Measurements from ENCODE around the gene SLC6A4.
"Not testable (repeated sequence)": the region's sequence is repeated elsewhere in the genome, so short reads cannot be mapped to it uniquely, and the experiment has no call there.

Gene SLC6A4

DNA sequence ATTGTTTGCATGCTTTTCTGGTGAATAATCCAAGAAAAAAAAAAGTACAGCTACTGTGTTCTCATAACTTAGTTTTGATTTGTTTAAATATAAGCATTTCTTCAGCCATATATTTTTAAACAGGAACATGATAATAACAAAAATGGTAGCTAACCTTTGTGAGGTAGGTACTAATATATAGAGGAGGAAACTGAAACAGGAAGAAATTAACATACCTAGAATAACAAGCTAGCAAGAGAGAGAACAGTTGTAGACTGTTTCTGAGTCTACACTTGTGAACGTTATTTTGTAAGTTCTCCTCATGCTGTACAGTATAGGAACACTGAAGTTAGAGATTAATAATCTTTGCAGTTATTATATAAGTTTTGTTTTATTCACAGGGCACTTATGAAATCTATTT, 69.5 kb downstream of the SLC6A4 start:
- DNase-seq = no peak

DNA sequence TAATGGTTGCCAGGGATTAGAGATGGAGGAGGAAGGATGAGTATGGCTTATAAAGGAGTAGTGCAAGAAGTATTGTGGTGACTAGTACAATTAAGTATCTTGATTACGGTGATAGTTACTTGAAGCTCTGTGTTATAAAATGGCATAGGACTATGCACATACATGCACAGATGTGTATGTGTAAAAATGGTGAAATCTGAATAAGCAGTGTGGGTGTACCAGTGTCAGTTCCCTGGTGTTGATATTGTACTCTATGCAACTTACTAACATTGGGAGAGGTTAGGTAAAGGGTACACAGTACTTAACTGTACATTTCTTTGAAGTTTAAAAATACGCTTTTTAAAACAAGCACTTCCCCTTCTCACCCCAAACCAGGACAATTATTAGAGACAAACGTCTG, 70.3 kb downstream of the SLC6A4 start:
- DNase-seq = no peak

DNA sequence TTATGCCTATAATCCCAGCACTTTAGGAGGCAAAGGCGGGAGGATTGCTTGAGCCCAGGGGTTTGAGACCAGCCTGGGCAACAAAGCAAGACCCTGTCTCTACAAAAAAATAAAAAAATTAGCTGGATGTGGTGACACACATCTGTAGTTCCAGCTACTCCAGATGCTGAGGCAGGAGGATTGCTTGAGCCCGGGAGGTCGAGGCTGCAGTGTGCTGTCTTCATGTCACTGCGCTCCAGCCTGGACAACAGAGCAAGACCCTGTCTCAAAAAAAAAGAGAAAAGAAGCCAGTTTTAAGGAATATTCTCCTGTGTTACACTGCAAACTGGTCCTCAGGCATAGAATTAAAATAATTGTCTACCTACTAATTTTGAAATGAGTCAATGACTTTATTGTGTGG, 71.0 kb downstream of the SLC6A4 start:
- no peak for DNase-seq

DNA sequence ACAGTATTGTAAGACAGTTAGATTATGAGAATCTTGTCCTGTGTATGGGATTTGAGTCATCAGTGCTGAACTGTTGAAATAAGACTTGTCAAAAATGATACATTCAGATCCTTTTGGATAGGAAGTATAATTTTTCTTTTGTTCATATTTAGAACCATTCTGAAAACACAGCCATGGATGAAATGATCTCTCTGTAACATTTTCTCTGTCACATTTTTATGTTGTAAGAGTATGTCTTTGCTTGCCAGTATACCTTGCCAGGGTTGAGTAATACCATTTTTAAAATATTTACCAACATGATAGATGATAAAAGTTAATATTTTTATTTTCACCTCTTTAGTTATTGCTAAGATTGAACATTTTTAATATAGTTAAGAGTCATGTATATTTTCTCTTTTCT, 73.9 kb downstream of the SLC6A4 start:
- DNase-seq = no peak

DNA sequence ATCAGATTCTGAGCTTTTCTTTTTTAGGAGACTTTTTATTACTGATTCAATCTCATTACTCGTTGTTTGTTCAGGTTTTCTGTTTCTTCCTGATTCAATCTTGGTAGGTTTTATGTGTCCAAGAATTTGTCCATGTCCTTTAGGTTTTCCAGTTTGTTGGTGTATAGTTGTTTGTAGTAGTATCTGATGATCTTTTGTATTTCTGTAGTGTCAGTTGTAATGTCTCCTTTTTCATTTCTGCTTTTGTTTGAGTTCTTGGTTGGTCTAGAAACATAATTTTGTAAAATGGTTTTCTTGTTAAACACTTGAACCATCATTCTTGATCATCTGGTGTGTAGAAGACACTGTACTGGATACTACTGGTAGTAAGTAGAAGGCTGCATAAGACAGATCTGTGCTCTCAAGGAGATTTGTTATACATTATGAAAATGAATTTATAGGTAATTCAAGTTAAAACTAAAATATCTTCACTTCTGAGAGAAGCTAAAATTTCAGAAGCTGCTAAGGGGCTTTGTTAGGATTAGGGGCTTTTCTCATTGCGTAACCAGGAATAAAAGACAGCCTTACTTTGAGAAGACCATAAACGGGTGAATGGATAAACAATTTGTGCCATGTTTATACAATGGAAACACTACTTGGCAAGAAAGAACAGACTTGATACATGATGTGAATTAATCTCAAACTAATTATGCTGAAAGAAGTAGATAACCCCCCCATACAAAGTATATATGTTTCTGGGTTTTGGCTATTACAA, 74.9 kb downstream of the SLC6A4 start:
- no peak for DNase-seq

DNA sequence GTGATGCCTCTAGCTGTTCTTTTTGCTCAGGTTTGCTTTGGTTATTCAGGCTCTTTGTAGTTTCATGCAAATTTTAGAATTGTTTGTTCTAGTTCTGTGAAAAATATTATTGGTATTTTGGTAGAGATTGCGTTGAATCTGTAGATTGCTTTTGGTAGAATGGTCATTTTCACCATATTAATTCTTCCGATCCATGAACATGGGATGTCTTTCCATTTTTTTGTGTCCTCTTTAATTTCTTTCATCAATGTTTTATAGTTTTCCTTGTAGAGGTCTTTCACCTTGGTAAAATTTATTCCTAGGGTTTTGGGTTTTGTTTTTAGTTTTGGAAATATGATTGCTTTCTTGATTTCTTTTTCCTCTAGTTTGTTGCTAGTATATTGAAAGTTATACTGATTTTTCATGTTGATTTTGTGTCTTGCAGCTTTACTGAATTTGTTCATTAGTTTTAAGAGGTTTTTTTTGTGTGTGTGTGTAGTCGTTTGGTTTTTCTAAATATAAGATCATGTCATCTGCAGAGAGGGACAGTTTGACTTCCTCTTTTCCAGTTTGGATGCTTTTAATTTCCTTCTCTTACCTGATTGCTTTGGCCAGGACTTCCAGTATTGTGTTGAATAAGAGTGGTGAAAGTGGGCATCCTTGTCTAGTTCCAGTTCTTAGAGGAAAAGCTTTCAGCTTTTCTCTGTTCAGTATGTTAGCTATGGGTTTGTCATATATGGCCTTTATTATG, 76.4 kb downstream of the SLC6A4 start:
- DNase-seq = peak in 1 of 2 donors; percentile 14

DNA sequence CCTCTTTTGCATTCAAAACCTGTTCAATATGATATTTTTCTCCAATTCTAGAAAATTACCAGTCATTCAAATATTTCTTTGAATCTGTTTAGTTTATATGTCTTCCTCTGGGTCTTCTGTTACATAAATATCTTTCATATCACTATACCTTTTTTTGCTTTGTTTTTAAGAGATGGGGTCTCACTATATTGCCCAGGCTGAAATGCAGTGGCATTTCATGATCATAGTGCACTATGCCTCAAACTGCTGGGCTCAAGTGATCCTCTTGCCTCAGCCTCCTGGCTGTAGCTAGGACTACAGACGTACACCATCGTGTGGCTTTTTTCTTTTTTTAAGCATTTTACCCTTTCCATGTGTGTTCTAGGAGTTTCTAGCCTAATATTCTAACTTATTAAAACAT, 80.1 kb downstream of the SLC6A4 start:
- DNase-seq = no peak

DNA sequence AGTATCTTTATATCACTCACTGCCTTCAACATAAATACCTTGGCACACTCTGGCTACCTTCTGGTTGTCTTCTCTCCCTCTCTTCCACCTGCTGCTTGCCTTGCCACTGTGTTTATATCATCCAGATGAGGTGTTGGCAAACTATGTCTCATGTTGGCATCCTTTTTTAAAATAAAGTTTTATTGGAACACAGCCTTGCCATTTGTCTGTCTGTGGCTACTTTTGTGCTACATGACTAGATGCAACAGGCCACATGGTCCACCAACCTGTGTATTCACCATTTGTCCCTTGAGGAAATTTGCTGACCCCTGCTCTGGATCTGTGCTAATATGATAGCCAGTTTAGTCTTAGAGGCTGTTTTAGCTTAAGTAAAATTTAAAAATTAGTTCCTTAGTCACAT, 82.0 kb downstream of the SLC6A4 start:
- no peak for DNase-seq

DNA sequence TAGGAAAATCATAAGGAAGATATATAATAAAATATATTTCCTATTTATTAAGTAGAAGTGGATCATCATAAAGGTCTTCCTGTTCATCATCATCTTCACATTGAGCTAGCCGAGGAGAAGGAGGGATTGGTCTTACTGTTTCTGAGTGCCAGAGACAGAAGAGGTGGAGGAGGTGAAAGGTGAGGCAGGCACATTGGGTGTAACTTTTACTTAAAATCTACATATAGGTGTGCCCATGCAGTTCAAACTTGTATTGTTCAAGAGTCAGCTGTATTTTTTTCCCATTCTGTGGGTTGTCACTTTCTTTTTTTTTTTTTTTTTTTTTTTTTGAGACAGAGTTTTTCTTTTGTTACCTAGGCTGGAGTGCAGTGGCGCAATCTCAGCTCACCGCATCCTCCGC, 84.0 kb downstream of the SLC6A4 start:
- DNase-seq = no peak

DNA sequence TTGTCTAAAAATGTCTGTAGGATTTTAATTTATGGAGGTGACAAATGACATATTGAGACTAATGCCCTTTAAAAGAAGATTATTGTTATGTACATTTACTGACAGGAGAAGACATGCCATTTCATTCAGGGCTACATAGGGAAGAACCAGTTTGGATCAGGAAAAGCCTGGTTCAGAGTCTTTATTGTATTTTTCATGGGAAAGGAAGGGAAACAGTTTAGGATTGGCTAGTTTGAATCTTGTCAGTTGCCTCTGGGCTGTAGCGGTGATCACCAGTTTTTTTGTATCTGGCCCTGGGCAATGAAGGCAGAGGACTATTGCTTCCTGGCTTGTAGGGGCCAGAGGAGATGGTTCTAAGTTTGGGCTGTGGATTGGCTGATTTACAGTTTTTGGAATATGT, 87.1 kb downstream of the SLC6A4 start:
- no peak for DNase-seq

DNA sequence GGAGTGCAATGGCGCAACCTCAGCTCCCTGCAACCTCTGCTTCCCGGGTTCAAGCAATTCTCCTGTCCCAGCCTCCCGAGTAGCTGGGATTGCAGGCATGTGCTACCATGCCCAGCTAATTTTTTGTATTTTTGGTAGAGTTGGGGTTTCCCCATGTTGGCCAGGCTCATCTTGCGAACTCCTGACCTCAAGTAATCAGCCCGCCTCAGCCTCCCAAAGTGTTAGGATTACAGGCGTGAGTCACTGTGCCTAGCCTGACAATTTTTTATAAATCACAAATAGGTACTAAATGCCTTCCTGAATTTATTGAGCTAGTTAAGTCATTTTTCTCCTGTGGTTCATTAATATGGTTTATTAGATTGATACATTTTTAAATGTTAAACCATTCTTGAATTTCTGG, 87.6 kb downstream of the SLC6A4 start:
- DNase-seq = not testable (repeated sequence)
